Measurements from ENCODE around the gene RFX2.
A peak's percentile ranks its signal among the peaks of the same experiment; 100 is the strongest.

RFX2 gene

DNA sequence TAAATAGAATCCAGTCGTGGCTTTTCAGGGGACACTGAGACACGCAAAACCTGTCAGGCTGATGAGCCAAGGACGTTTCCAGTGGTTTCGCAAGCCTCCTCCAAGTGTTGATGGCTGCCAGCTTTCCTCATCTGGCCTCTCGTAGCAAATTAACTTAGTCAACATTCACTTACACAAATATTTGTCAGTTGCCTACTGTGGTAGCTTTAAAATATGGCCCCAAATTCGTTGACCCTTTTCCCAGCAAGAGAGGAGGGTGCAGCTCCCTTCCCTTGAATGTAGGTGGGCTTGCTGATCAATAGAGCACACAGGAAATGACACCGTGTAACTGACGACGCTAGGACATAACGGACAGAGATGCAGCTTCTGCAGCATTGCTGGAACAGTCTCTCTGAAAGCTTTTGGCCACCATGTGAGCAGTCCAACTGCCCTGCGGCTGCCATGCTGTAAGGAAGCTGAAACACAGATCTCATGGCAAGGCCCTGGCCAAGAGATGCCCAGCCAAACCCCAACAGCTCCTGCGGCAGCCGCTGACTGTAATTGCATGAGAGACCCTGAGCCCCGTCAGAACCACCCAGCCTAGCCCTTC lies 126.8 kb downstream of the RFX2 start:
- no peak for DNase-seq (ENCODE audit: low read depth)
- no peak overlapping the region for H3K4me3 ChIP-seq (ENCODE audit: low read depth, low read length)

DNA sequence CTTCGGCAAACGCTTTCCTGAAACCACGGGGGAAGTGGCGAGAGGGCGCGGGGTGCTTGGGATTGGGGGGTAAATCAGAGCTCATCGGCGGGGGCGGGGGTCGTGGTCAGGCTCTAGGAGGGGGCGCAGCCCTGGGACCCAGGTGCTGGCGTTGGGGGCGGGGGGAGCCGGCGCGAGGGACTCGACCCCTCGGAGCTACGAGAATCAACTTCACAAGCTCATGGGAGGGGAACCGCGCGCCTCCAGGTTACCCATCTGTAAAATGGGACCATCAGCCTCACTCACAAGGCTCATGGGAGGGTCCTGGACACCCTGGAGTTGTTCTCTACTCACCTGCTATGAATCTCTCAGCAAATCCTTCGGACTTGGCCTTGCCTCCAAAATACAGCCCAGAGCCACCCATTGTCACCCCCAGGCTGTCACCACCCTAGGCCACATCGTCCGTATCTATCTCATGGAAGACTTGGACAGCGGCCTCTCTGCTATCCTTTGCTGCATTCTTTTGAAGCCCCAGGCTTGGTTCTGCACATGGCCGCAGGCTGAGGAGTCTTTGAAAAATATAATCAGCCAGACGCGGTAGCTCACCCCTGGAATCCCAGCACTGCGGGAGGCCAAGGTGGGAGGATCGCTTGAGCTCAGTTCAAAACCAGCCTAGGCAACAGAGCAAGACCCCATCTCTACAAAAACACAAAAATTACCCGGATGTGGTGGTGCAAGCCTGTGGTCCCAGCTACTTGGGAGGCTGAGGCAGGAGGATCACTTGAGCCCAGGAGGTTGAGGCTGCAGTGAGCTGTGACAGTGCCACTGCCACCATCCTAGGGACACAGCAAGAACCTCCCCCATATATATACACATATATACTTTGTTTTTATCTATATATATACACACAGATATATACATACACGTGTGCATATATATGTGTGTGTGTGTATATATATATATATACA lies 131.4 kb downstream of the RFX2 start:
- DNase-seq (ENCODE audit: low read depth), result no peak
- H3K4me3 ChIP-seq (ENCODE audit: low read depth, low read length), result peak overlapping the region; percentile 96

DNA sequence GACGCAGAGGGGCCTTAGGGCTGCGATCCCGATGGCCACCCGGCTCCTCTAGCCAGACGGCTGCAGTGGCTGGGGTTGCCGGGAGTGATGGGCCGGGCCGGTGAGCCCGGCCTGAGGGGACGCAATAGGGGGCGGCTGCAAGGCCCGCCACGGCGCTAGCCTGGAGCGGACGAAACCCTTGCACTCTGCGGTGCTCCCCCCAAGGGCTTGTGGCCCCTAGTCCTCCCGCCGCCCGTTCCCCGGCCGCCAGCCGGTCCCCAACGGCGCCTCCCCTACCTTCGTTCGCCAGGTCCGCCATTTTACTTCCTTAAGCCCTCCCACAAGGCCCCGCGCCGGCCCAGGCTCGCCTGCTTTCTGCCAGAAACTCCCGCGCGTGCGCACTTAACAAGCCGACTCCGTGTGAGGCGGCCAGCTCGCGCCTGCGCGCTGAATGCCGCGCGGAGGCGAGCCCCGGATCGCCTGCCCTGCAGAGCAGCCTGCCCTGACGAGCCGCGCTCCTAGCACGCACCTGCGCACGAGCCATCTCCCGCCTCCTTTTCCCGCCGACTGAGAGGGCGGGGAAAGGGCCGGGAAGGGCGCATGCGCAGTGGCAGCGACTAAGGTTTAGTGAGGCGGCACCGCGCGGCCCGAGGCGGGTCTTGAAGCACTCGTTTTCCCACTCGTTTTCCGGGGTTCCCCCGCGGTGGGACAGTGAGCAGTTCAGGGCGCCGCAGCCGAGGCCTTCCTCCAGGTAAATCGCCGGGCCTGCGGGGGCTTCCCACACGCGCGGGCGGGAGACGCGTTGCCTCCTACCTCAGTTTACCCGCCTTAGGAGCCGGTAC lies 132.3 kb downstream of the RFX2 start, which contains the start of gene RANBP3:
TSS of gene RANBP3 (minus strand) at position 356 of the 821 bp plus-strand sequence. CDS start at position 298, 58 bp downstream.
- DNase-seq (ENCODE audit: low read depth), result peak; percentile 96
- peak within 1 kb of the TSS; percentile 96 for H3K4me3 ChIP-seq (ENCODE audit: low read depth, low read length)

DNA sequence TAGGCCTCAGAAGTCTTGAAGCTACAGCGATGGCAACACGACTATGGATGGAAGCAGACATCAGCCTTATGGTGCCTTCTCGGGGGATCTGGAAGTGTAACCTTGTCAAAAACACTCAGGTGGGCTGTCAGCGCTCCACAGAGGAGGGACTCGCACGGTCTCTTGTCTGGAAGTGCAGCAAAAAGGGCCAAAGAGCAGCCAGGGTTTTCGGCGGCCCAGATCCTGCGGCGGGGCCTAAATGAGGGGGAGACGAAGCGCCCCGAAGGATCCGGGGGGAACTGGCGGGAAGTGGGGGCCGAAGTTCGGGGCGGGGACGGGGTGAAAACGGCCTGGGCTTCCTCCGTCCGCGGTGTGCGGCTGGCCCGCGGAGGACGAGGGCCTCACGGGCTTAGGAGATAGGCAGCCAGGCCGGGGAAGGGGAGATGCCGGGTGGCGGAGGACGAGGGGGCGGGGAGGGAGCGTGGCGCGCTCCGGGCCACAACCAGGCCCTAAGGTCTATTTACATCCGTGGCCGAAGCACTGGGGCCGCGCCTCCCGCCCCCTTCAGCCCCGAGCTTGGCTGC lies 133.0 kb downstream of the RFX2 start:
- DNase-seq (ENCODE audit: low read depth), result no peak
- H3K4me3 ChIP-seq (ENCODE audit: low read depth, low read length), result peak overlapping the region; percentile 96

DNA sequence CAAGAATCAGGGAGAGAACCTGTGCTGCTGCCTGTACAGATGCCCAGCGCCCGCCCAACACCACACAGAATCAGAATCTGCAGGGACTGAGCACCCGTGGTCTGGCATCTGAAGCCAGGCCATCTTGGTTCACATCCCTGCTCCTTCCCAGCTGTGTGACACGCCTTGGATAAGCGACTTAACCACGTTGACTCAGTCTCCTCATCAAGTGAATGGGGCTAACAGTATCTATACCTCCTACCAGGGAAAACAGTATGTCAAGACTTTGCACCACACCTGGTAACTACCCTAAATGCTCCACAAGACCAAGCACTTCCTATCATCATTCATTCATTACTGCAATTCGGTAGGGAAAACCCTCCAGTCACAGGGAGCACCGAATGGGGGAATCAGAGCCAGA lies 133.5 kb downstream of the RFX2 start:
- no peak for DNase-seq (ENCODE audit: low read depth)
- peak overlapping the region; percentile 96 for H3K4me3 ChIP-seq (ENCODE audit: low read depth, low read length)

DNA sequence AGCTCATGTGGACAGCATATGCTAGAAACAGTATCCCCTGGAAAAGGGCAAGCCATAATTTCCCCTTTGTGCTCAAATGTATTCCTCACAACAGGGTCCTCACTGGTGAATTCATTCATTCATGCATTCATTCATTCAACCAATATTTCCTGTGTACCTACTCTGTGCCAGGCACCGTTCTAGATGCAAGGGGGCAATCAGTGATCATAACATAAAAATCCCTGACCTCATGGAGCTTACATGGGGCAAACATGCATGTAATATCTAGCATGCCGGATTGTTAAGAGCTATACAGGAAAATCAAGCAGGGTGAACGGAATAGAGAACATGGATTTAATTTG lies 134.9 kb downstream of the RFX2 start:
- H3K4me3 ChIP-seq (ENCODE audit: low read depth, low read length), result no peak overlapping the region

DNA sequence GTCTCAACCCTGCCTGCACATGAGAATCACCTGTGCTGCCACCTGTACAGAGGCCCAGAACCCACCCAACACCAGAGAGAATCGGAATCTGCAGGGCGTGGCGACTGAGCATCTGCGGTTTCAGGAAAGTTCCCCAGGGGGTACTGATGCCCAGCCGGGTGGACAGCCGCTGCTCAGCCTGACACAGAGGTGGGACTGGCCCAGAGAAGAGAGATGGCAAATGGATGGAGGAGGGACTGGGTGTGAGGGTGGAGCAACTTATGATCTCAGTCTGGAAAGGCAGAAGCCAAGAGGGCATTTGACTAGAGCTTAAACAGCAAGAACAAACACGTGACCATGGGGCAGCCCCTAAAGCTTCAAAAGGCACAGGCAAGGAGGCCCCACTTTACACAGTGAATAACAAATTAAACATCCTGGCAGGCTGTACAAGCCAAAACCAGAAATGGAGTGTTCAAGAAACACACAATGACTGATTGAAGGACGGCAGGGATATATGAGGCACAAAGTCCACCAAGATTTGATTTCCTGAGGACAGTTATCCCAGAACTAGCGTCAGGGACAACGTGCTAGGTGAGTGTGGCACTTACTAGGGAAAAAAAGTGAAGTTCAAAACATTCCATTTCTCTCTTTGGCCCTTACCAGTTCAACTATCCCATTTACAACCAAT lies 135.4 kb downstream of the RFX2 start:
- DNase-seq (ENCODE audit: low read depth), result no peak
- no peak overlapping the region for H3K4me3 ChIP-seq (ENCODE audit: low read depth, low read length)

More for the DNA sequence above, 134.9 kb downstream of the RFX2 start:
- no peak for DNase-seq (ENCODE audit: low read depth)

DNA sequence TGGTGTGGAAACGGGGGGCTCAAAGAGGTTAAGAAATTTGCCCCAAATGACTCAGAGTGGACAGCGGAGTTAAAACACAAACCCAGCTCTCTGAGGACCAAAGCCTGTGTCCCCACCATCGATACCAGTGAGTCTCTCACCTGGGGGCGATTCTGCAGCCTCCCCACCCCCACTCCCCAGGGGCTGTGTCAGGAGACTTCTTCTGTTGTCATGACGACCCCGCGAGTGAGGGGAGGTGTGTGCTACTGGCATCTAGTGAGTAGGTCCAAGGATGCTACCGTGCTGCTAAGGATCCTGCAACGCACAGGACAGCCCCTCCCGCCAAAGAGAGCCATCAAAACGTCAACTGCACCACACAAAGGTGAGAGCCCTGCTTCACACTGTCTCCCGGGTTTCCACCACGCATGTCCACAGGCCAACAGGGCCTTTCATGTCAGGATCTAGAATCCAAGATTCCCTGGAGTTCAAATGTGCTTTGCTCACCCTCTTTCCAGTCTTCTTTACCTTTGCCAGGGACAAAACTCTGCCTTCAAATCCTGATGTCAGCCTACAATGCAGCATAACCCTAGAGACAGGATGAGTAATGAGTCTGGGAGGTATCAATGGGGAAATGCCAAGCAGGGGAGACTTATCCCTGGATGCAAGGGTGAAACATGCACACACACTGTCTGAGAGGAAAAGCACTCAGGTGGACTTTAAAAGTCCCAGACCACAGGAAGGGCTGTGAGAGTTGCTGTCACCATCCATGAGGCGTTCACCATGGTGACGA lies 136.2 kb downstream of the RFX2 start:
- DNase-seq (ENCODE audit: low read depth), result no peak
- H3K4me3 ChIP-seq (ENCODE audit: low read depth, low read length), result no peak overlapping the region

DNA sequence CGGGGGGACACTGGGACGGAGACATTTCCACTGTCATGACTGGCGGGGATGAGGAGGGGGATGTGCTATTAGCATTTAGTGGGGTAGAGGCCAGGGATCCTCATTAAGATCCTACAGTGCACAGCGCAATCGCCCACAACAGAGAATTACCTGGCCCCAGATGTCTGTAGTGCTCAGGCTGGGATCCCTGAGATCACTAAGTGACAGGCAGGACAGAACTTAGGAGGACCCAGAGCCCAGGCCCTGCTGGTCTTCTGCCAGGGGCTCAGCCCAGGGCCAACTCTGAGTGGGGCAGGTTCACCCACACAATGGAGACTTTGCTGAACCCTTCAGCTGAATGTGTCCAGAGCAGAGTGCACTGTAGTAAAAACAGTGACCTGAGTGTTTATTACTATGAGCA lies 136.9 kb downstream of the RFX2 start:
- no peak for DNase-seq (ENCODE audit: low read depth)

DNA sequence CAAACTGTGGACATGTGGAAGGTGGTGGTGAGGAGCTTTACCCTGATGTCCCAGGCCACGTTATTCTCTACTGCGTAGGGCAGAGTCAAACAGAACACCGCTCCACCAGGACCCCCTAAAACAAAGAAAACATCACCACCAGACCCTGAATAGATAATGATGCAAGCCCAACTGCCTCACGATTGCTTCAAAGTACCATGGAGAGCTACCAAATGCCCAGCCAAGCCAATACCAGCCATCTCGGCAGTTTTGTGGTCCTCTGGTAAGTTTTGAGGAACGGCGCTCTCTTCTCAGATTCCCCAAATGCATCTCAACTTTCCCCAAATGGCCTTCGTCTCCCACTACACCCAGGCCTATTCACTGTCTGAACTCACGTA lies 138.0 kb downstream of the RFX2 start:
- no peak overlapping the region for H3K4me3 ChIP-seq (ENCODE audit: low read depth, low read length)
- DNase-seq (ENCODE audit: low read depth), result no peak

More for the DNA sequence above, 136.9 kb downstream of the RFX2 start:
- no peak overlapping the region for H3K4me3 ChIP-seq (ENCODE audit: low read depth, low read length)

DNA sequence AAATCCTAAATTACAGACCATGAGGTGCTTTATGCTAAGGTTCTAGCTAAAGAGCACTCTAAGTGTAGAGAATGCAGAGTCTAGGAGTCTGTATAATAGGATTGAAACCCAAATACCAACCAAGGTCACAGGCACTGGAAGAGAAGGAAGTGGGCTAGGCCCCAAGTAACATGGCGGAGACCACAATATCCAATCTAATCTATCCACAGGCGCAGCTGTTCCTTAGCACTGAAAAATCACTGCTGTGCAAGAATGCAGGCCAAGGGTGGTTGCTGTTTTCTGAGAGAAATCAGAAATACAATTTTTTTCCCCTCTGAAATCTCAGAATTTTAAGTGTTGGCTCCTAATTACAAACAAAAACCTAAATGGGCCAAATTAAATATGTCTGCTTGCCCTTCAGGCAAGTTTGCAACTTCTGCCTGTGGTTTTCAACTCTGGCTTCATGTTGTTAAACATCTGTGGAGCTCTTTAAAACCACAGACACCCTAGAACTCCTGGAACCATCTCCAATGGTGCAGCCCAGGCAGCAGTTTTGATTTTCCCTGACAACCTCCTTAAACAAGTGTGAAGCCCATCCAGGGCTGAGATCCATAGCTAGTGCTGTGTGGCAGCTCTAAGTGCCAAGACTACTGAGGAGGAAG lies 138.5 kb downstream of the RFX2 start:
- no peak for DNase-seq (ENCODE audit: low read depth)
- H3K4me3 ChIP-seq (ENCODE audit: low read depth, low read length), result no peak overlapping the region

DNA sequence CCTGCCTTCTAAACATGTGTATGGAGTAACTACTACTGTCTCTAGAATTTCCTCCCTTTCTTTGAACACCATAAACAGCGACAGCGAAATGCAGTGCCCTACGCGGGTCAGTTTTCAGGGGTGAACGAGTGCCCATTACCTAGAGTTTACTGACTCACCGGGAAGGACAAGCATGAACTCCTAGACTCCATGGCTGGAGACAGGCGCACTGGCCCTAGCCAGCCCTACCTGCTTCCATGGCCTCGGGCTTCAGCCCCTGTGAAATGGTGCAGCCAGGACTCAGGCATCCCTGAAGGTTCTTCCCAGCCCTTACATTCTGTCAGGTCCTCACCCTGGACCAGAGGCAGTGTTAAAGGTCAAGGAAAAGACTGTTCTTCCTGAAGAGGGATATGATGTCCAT lies 140.8 kb downstream of the RFX2 start:
- no peak for DNase-seq (ENCODE audit: low read depth)

DNA sequence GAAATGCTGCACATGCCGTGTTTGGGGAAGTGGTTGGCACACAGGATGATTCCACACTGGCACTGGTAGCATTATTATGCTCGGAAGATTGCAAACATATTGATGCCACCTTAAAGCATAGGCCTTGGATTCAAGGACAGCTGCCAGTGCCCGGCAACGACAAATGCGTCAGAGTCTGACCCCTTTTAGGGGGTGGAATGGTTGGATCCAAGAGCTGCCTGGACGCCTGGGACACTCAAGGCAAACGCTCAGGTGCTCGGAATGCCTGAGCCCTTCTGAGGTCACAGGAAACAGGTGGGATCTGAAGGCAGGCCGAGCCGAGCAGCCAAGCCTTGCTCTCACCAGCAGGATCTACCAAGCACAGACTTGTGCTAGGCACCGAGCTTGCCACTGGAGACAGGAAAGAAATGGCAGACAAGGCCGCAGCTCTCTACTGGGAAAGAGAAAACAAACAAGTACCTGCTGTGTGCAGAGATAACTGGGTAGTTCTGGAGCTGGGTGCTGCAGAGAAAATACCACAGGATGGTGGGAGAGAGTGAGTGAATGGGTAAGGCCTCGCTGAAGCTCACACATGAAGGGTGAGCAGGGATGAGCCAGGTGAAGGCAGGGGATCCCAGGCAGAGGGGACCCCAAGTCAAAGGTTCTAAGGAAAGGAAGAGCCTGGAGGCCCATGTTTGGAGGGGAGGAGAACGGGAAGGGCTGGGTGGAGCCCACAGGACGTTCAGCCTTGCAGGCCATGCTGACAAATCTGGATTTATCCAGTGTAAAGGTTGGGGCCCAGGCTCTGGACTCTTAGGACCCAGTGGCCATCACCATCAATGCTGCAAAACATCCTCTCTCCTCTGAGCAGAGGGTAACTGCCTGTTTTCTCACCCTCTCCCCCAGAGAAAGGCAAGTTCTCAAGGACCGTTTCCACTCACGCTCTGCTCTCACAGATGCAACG lies 141.6 kb downstream of the RFX2 start:
- DNase-seq (ENCODE audit: low read depth), result no peak
- no peak overlapping the region for H3K4me3 ChIP-seq (ENCODE audit: low read depth, low read length)

More for the DNA sequence above, 140.8 kb downstream of the RFX2 start:
- H3K4me3 ChIP-seq (ENCODE audit: low read depth, low read length), result no peak overlapping the region

DNA sequence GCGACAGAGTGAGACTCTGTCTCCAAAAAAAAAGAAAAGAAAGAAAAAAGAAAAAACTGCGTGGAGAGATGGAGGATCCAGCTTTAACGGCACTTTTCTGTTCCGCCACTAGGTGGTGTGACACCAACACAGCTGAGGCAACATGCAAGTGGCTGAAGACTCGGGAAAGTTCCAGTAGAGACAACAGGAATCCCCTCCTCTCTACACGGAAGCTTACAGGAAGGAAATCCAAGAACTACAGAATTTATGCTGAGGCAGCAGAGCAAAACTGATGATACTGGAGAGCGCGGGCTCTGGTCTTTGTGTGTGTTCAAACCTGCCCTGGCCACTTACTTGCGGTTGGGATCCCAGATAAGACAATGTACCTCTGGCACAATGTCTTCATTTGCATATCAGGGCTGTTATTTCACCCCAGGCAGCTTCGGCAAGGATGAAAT lies 142.3 kb downstream of the RFX2 start:
- H3K4me3 ChIP-seq (ENCODE audit: low read depth, low read length), result no peak overlapping the region
- DNase-seq (ENCODE audit: low read depth), result peak; percentile 57

DNA sequence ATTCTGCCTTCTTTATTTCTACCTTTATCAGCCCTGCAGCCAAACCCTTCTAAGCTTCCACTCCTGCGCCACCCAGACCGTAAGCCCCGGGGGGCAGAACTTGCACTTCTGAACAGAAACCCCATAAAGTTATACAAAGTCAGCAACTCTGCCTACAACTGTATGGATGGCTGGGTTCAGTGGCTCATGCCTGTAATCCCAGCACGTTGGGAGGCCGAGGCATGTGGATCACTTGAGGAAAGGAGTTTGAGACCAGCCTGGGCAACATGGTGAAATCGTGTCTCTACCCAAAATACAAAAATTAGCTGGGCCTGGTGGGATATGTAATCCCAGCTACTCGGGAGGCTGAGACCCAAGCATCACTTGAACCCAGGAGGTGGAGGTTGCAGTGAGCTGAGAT lies 142.7 kb downstream of the RFX2 start:
- no peak overlapping the region for H3K4me3 ChIP-seq (ENCODE audit: low read depth, low read length)
- DNase-seq (ENCODE audit: low read depth), result no peak

DNA sequence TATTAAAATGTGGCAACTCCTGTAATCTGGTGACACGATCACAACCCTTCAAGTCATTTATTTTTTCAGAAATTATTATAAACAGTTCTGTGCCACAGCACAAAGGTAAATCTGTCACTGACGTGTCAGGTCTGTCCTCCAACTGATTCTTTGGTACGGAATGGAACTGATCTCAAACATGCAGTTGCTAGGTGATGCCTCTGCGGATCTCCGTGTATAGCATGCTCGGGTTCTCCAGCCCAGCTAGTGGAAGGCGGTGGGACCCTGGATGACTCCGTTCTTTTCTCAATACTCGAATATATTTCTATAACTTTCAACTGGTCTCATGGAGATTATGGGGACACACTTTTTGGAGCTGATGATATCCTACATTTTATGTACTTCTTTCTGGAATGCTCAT lies 143.4 kb downstream of the RFX2 start:
- no peak for DNase-seq (ENCODE audit: low read depth)
- no peak overlapping the region for H3K4me3 ChIP-seq (ENCODE audit: low read depth, low read length)

DNA sequence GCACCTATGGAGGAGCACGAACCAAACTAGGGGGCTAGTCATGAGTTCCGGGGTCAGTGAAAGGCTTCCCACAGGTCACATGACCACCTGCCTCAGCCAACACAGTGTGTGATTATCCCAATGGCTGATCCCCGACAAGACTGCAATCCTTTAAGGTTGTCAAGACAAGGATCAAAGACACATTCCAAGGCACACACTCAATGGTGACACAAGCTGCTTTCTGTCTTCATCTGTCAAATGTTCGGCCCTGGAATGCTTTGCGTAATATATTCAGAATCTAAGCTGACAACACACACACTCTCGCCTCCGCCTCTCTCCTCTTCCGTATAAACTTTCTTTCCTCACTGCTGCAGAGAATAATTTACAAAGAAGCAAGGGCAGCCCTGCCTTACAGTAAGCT lies 144.1 kb downstream of the RFX2 start:
- no peak for DNase-seq (ENCODE audit: low read depth)

More for the DNA sequence above, 144.1 kb downstream of the RFX2 start:
- no peak overlapping the region for H3K4me3 ChIP-seq (ENCODE audit: low read depth, low read length)

Measured in skeletal muscle cell (primary cell).